GM12892 (cell line): ENCODE data around the gene C17orf58.

Source experiments
- POLR2A ChIP-seq: IDR thresholded peaks from 2 replicates; pipeline ENCODE4 v1.6.1; 2011; ENCODE audit warnings: low read depth, low read length, control low read depth
- POLR2AphosphoS5 ChIP-seq: IDR thresholded peaks from 2 replicates; pipeline ENCODE4 v1.6.1; 2011; ENCODE audit warnings: low read depth, low read length, control low read depth
- TAF1 ChIP-seq: IDR thresholded peaks from 2 replicates; pipeline ENCODE4 v1.6.1; 2011; ENCODE audit warnings: low read depth, mild to moderate bottlenecking, control low read depth, low read length, borderline replicate concordance

- TF ChIP-seq TAF1, result no peak
- TF ChIP-seq POLR2AphosphoS5, result no peak
- TF ChIP-seq POLR2A, result no peak
These were observed 33.4 kb upstream of the C17orf58 start for GRCh38 chr17:68029512-68030215.
